Activated naive CD4-positive, alpha-beta T cell (primary cell): Measurements from ENCODE around the gene KRTAP10-8.
"Not testable (repeated sequence)": the region's sequence is repeated elsewhere in the genome, so short reads cannot be mapped to it uniquely, and the experiment has no call there.

Experiments used
- DNase-seq, 4 experiments: peaks; one replicate each; lab custom pipeline; 2025; lab: John Stamatoyannopoulos, UW

Gene KRTAP10-8

DNA sequence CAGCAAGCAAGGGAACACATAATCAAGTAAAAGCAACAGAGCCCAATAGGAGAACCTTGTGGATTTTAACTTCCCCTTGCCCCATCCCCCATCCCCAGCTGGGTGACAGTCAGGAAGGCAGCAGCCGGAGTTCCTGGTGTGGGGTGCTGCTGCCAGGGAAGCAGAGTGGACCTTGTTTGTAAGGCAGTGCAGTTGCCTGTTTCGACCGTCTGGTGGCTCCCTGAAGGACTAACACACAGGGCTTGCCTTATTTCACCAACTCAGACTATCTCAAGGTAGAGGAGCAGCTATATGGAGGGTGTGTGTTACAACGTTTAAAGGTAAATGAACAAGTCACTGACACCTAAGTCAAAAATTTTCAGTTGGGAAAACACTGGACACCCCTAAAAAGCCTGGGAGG lies 6.6 kb downstream of the KRTAP10-8 start:
- no peak for DNase-seq

DNA sequence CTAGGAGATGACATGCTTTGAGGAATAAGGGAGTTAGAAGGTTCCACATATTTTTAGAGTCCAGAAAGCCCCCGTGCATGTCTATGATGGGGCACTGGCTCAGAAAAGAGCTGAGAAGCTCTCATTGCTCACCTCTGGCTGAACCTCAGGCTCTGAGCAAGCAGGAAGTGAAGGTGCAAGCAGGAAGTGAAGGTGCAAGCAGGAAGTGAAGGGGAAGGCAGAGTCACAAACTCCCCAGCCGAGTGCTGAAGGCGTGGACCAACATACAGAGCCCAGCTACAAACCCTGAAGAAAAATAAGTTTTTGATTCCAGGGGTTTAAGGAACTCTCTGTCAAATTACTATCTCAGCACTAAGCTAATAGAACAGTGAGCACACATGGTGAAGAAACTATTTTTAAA lies 7.0 kb downstream of the KRTAP10-8 start:
- peak in 2 of 4 experiments; percentile 36 to 37 for DNase-seq

DNA sequence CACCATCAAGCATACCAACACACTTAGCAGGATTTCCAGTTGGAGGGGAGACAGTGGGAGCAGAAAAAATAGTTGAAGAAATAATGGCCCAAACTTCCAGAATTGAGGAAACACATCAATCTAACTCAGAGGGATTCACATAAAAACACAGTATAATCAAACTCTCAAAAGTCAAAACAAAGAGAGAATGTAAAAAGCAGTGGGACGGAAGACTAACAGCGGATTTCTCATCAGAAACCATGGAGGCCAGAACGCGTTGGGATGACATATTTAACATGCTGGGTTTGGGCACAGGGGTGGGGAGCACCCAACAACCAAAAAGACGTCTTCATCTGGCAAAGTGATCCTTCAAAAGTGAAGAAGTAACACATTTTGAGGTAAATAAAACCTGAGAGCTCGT lies 8.0 kb downstream of the KRTAP10-8 start:
- no peak for DNase-seq

DNA sequence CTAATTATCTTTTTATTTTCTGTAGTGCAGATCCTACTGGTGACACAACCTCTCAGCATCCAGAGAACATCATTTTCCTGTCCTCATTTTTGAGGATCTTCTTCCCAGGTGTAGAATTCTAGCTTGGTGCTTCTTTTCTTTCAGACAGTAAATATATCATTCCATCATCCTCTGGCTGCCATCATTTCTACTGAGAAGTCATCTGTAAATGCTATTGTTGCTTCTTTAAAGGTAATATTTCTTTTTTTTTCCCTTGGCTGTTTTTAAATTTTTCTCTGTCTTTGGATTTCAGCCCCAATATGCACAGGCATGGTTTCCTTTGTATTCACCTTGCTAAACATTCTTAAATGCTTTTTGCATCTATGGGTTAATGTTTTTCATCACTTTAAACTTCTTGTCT lies 11.7 kb downstream of the KRTAP10-8 start:
- DNase-seq, result no peak

DNA sequence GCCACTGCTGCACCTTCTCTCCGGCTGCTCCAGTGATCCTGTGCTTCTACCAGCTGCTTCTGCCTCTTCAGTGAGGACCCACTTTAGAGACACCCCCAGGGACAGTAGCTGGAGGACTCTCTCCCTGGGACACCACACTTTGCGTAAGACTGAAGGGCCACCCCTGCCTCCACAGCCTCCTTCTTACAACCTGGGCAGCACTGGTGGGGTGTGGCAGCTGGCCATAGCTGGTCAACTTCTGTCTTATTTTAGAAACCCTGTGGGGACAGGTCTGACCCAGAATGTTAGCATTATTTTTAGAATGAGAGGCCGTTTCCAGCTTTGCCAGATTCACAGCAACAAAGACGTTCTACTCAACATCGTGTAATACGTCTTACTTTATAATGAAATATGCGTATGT lies 13.9 kb downstream of the KRTAP10-8 start:
- DNase-seq, result no peak

DNA sequence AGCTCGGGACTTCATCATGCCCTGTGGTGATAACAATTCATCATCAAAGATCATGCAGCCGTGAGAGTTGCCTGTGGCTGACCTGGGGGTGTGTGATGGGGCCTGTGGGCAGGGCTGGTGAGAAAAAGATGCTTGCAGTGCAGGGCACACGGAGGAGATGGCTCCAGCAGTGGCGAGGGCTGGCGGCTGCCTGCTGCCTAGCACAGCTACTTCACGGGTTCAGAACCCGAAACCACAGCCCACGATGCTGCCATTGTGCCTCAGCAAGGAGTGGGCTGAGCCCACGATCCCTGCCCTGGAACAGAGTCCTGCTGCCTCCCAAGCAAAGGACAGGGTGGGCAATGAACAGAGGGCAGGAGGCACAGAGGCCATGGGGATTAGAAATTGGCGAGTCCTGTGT lies 14.4 kb downstream of the KRTAP10-8 start:
- no peak for DNase-seq

DNA sequence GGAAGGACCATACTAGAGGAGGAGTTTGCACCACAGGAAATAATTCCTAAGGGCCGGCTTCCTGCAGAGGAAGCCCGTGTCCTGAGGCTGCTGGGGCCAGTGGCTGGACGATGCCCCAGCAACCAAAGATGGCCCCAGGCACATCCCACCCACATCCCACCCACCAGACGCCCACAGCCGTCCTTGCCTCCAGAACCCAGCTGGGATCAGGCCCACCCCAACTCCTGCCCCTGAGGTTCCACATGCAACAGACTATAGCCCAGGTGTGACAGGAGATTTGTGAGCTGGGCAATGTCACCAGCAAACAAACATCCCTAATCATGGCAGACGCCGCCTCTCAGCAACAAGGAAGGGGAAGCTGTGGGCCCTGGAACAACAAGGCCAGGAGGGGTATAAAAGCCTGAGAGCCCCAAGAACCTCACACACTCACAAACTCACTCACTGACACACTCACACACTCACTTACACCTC lies 14.8 kb downstream of the KRTAP10-8 start, which contains the start of gene KRTAP10-9:
Gene KRTAP10-9, plus strand, starts transcription at position 421 of the 471 bp plus-strand sequence. CDS start 79 bp downstream, outside the sequence.
- DNase-seq, result no peak

DNA sequence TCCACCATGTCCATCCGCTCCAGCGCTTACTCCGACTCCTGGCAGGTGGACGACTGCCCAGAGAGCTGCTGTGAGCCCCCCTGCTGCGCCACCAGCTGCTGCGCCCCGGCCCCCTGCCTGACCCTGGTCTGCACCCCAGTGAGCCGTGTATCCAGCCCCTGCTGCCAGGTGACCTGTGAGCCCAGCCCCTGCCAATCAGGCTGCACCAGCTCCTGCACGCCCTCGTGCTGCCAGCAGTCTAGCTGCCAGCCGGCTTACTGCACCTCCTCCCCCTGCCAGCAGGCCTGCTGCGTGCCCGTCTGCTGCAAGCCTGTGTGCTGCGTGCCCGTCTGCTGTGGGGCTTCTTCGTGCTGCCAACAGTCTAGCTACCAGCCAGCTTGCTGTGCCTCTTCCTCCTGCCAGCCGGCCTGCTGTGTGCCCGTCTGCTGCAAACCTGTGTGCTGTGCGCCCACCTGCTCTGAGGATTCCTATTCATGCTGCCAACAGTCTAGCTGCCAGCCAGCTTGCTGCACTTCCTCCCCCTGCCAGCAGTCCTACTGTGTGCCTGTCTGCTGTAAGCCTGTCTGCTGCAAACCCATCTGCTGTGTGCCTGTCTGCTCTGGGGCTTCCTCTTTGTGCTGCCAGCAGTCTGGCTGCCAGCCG lies 15.4 kb downstream of the KRTAP10-8 start:
- not testable (repeated sequence) for DNase-seq

DNA sequence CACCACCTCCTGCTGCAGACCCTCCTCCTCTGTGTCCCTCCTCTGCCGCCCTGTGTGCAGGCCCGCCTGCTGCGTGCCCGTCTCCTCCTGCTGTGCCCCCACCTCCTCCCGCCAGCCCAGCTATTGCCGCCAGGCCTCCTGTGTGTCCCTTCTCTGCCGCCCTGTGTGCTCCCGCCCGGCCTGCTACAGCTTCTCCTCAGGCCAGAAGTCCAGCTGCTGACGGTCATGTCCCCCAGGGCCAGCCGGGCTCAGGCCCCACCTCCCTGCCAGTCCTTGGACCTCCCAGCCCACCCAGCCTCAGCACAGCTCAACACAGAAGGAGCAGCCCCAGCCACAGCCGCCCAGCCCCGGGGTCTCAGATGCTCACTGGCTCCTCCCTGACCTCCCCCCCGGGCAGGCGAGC lies 16.0 kb downstream of the KRTAP10-8 start:
- DNase-seq, result not testable (repeated sequence)

DNA sequence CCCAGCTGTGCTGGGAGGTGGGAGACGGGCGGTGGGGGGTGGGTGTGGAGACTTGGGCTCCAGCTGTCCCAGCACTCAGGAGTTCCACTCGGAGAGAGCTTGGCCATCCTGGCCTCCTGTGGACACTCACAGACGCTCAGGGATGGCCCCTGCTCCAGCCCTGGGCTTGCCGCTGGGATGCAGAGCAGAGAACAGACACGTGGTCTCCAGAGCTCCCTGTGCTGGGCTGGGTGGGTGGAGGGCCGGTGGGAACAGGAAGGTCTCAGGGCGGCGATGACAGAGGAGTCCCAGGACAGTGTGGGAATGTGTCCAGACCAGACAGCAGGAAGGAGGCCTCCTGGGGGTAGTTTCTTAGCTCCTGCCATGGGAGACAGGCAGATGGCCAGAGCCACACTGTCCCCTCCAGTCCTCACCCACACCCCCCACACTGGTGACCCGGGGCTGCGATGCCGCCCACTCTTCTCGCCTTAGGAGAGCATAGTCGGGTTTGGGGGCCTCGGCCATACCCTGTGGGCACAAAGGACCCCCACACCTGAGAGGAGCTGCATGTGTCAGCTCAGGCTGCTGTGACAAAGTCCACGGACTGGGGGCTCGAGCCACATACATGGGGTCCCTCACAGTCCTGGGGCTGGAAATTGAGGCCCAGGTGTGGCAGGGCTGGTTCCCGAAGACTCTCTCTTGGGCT lies 17.0 kb downstream of the KRTAP10-8 start:
- DNase-seq, result no peak

DNA sequence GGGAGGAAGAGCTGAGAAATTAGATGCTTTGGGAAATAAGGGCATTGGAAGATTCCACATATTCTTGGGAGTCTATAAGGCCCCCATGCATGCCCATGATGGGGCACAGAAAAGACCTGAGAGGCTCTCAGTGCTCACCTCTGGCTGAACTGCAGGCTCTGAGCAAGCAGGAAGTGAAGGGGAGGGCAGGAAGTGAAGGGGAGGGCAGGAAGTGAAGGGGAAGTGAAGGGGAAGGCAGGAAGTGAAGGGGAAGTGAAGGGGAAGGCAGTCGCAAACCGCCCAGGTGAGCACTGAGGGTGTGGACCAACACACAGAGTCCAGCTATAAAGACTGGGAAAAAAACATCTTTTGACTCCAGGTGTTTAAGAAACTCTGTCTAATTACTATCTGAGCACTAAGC lies 18.6 kb downstream of the KRTAP10-8 start:
- no peak for DNase-seq

DNA sequence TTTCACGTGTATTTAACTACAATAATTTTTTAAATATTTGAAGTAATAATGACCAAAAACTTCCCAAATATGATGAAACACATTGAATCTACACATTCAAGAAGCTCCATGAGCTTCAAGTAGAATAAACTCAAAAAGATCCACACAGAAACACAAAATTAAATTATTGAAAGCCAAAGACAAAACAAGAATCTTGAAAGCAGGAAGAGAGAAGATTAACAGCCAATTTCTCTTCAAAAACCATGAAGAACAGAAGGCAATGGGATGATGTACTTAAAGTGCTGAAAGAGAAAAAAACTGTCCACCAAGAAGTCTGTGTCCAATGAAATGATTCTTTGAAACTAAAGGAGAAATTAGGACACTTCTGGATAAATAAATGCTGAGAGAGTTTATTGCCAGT lies 20.2 kb downstream of the KRTAP10-8 start:
- no peak for DNase-seq

DNA sequence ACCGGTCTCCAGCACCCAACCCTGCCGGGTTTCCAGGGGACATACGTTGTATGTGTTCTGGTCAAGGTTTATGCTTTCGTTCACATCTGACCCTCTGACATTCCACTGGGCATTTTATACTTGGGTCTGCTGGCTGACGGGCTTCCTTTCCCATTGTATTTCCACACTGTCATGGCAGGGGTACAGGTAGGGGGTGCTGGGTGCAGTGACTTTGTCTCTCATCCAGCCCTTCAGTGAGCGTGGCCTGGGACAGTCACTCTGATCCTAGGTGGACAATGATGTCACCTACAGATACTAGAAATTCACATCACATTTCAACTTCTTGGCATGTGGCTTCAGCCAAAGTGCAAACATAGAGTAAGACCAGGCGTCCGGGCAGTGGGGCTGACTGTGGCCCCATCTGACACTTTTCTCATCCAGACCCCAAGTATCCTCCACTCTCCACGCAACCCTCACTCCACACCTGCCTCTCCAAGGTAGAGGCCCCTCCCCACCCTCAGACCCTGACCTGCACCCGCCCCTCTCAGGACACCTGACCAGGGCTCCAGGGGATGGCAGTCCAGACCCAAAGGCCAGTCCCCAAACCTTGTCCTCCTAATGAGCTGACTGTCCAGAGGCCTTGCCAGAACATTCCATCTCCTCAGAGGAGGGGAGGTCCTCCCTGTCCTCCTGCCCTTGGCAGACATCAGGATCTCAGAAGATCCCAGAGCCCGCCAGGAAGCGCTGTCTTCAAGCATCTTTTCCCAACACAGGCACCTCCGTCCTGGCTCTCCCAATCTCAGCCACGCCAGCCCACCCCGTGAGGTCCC lies 24.5 kb downstream of the KRTAP10-8 start:
- no peak for DNase-seq

DNA sequence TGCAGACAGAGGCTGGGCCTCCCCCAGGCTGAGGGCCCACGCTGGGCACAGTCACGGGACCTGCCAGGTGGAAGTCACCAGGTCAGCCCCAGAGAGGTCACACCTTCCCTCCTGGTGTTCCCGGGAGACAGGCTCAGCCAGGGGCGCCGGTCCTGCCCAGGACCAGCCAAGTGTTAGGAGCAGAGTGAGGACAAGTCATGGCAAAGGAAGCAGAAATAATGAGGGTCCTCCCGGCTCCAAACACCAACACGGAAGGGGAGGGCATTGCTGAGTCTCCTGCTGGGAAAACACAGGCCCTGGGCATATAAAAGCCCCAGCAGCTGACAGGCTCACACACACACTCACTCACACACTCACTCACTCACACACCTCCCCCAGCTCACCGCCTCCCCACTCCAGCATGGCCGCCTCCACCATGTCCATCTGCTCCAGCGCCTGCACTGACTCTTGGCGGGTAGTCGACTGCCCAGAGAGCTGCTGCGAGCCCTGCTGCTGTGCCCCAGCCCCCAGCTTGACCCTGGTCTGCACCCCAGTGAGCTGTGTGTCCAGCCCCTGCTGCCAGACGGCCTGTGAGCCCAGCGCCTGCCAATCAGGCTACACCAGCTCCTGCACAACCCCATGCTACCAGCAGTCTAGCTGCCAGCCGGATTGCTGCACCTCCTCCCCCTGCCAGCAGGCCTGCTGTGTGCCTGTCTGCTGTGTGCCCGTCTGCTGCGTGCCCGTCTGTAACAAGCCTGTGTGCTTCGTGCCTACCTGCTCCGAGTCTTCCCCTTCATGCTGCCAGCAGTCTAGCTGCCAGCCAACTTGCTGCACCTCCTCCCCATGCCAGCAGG lies 25.4 kb downstream of the KRTAP10-8 start, which contains the start of gene KRTAP10-10:
Gene KRTAP10-10, plus strand, starts transcription at position 339 of the 833 bp plus-strand sequence. Its CDS starts 62 bp downstream, at position 401.
- DNase-seq, result no peak

DNA sequence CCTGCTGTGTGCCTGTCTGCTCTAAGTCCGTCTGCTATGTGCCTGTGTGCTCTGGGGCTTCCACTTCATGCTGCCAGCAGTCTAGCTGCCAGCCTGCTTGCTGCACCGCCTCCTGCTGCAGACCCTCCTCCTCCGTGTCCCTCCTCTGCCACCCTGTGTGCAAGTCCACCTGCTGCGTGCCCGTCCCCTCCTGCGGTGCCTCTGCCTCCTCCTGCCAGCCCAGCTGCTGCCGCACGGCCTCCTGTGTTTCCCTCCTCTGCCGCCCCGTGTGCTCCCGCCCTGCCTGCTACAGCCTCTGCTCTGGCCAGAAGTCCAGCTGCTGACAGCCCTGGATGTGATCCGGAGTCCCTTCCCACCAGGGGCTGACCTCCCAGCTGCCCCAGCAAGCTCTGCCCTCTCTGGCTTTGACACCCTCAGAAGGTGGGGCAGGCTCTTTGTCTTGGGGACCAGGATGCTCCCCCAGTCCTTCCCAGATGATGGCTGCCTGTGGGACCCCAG lies 26.0 kb downstream of the KRTAP10-8 start:
- DNase-seq, result not testable (repeated sequence)

DNA sequence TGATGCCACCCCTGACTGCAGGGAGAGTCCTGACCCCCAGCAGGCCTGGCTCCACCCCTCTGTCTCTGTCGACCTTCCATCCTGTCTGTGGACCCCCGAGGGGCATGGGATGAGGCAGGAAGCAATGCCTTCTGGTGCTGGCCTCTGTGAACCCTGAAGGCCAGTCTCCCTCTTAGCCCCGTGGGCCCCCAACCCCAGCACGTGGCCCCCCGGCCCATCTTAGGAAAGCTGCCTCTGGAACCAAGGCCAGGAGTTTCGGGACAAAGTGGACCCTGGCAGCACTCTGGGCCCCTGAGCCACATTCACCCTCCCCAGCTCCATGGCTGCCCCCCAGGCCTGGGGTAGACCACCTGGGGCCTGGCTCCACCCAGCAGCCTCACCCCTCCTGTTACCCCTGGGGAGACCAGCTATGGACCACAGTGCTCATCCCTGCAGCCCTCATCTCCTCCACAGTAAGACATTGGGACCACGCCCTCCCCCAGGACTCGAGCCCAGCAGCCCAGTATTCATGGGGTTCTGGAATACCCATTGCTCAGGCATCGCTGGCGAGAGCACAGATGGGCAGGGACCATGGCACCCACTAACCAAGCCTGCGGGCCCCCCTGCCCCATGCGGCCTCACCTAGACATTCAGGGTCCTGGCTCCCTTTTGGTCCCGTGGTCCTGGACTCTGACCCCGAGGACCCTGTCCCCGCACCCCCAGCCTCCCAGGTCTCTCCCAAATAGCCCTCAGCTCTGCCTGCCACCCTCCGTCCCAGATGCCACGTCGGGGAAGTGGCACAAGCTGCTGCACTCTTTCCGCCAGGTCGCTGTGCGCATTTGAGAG lies 26.8 kb downstream of the KRTAP10-8 start:
- not testable (repeated sequence) for DNase-seq

DNA sequence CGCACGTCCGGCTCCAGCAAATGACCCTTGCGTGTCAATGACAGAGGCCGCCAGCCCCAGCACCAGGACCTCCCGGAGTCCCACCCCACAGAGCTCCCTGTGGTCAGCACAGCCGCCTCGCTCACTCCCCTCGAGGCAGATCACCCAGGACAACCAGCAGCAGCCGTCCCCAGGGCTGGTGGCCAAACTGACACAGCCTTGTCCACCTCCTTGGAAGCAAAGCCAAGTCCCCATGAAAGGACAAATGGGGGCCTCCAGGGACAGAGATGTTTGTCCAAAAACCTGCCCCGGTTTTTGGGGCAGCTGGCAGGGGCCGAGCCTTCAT lies 27.4 kb downstream of the KRTAP10-8 start:
- no peak for DNase-seq

DNA sequence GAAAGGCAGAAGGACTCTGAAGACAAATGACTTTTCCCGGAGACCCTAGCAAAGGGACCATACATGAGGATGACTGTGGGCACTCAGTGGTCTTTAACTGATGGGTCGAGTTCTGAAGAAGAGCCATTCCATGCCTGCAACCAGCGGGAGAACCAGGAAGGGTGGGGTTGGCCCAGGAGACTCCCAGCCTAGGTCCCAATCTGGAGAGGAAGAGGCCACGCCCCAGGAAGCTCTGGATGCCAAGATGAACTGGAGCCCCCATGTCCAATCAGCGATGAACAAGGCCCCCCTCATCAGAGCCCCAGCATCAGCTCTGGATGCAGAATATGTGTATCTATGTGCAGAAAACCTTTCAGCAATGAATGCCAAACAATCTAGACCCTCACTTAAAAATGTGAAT lies 28.9 kb downstream of the KRTAP10-8 start:
- DNase-seq, result no peak

DNA sequence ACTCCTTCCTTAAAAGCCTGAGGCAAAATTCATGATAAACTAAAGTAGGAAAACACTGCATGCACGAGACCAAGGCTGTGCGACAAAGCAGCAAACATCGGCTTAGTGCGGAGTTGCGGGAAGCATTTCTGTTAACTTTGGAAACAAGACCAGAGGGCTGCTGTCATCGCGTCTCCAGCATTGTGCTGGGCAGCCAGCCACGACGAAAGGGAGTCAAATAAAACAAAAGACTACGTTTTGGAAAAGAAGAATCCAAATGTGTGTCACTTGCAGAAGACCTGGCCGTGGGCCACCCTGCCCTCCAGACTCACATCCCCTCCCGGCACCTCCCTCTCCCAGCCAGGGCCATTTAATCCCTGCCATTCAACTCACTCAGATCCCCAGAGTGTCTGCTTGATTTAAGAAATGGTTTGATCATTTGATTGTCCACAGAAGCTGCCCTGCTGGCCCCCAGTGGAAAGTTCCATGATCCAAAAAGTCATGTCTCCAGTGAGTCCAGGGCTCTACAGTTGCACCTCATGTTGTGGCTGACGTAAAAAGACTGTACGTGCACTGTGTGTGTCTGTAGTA lies 31.9 kb downstream of the KRTAP10-8 start:
- DNase-seq, result no peak

DNA sequence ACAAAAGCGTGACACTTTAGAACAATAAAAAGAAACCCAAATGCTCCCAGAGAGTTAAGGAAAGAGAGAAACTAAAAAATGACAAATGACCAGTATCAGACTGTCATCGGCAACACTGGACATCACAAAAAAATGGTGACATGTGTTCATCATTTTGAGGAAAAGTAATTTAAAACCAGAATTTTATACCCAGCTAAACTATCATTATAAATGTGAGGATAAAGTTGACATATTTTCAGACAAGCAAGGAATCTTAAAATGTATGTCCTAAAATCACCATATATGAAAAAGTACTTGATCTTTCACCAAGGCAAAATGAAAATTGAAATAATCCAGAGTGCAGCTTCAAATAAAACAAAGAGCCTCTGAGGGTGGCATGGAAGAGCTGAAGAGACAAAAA lies 33.0 kb downstream of the KRTAP10-8 start:
- DNase-seq, result no peak
